GM23338 (cell line): ENCODE measurements around the gene SELENBP1. TPM values are rescaled to one million over a fixed set of nuclear protein-coding genes. Genes with fewer than 3 reads are reported as not detected.

Source experiments
- ATAC-seq: fragments of 200-7000 bp; cut with Tn5 transposase; 3 replicates; pipeline ENCODE4 v1.9.1; 2020
- DNase-seq: peaks from one replicate; pipeline ENCODE4 v3.0.0-alpha.2; 2015; ENCODE audit warnings: low spot score
- H2AFZ ChIP-seq: fragments of 200-600 bp; sonication (generic); 2 replicates; pipeline ENCODE4 v1.8.0; 2016; ENCODE audit warnings: antibody characterized with exemption, mild to moderate bottlenecking, moderate library complexity
- H3F3A ChIP-seq: fragments of 200-600 bp; sonication (generic); replicated peaks from 2 replicates; pipeline ENCODE4 v1.8.0; 2017; ENCODE audit warnings: antibody characterized with exemption, mixed run types, low read depth
- H3K27ac ChIP-seq: fragments of 200-600 bp; sonication (generic); 2 replicates; pipeline ENCODE4 v1.6.1; 2016; ENCODE audit warnings: low read depth
- H3K27me3 ChIP-seq: fragments of 200-600 bp; sonication (generic); 2 replicates; pipeline ENCODE4 v1.8.0; 2016; ENCODE audit warnings: mild to moderate bottlenecking, mixed run types, moderate library complexity; ENCODE audit not compliant: insufficient read depth
- H3K36me3 ChIP-seq: fragments of 200-600 bp; sonication (generic); 2 replicates; pipeline ENCODE4 v1.8.0; 2016; ENCODE audit warnings: mild to moderate bottlenecking; ENCODE audit not compliant: insufficient read depth
- H3K4me1 ChIP-seq: fragments of 200-600 bp; sonication (generic); 2 replicates; pipeline ENCODE4 v1.8.0; 2016; ENCODE audit warnings: mild to moderate bottlenecking, moderate library complexity; ENCODE audit not compliant: insufficient read depth
- H3K4me2 ChIP-seq: fragments of 200-600 bp; sonication (generic); 2 replicates; pipeline ENCODE4 v1.7.1; 2017; ENCODE audit warnings: mixed run types
- H3K4me3 ChIP-seq: fragments of 200-600 bp; sonication (generic); 2 replicates; pipeline ENCODE4 v1.6.1; 2016; ENCODE audit warnings: mixed run types
- H3K79me2 ChIP-seq: fragments of 200-600 bp; sonication (generic); replicated peaks from 2 replicates; pipeline ENCODE4 v1.8.0; 2017; ENCODE audit warnings: mild to moderate bottlenecking; ENCODE audit not compliant: insufficient read depth
- H3K9me2 ChIP-seq: fragments of 200-600 bp; sonication (generic); 2 replicates; pipeline ENCODE4 v1.8.0; 2017; ENCODE audit not compliant: insufficient read depth
- H4K20me1 ChIP-seq: fragments of 200-600 bp; sonication (generic); replicated peaks from 2 replicates; pipeline ENCODE4 v1.8.0; 2017; ENCODE audit warnings: mild to moderate bottlenecking; ENCODE audit not compliant: insufficient read depth
- H3K27ac Mint-ChIP-seq: 2 replicates; pipeline ENCODE4 v1.8.0; 2020; ENCODE audit warnings: inconsistent platforms, mild to moderate bottlenecking, moderate library complexity, mixed read lengths
- H3K27me3 Mint-ChIP-seq: 3 replicates; pipeline ENCODE4 v1.8.0; 2022; ENCODE audit warnings: low read depth, mild to moderate bottlenecking, moderate library complexity, mixed read lengths, inconsistent platforms; ENCODE audit not compliant: insufficient read depth, poor library complexity
- H3K36me3 Mint-ChIP-seq: 3 replicates; pipeline ENCODE4 v1.8.0; 2021; ENCODE audit warnings: low read depth, mild to moderate bottlenecking, inconsistent platforms, moderate library complexity, mixed read lengths
- H3K4me1 Mint-ChIP-seq: 3 replicates; pipeline ENCODE4 v1.8.0; 2020; ENCODE audit warnings: mild to moderate bottlenecking, inconsistent platforms, mixed read lengths
- H3K4me3 Mint-ChIP-seq: 3 replicates; pipeline ENCODE4 v1.8.0; 2021; ENCODE audit warnings: moderate library complexity, mild to moderate bottlenecking, inconsistent platforms, mixed read lengths
- H3K9me3 Mint-ChIP-seq: 3 replicates; pipeline ENCODE4 v1.8.0; 2020; ENCODE audit warnings: moderate library complexity, mild to moderate bottlenecking, inconsistent platforms, mixed read lengths
- NANOG ChIP-seq: IDR thresholded peaks from 2 replicates; pipeline ENCODE4 v1.6.1; 2016; ENCODE audit warnings: antibody characterized with exemption, borderline replicate concordance
- STAT1 ChIP-seq: IDR thresholded peaks from one replicate; pipeline ENCODE4 v1.6.1; 2016; ENCODE audit warnings: antibody characterized with exemption; ENCODE audit not compliant: unreplicated experiment
- ZNF331 ChIP-seq: fragments of 250-450 bp; sonication (Bioruptor Pico); IDR thresholded peaks from 2 replicates; pipeline ENCODE4 v1.5.0; 2020; ENCODE audit warnings: low read depth, mild to moderate bottlenecking, moderate library complexity
- ZNF462 ChIP-seq: fragments of 250-450 bp; sonication (Bioruptor Pico); IDR thresholded peaks from 2 replicates; pipeline ENCODE4 v1.5.0; 2020; ENCODE audit warnings: mild to moderate bottlenecking, moderate library complexity
- polyA plus RNA-seq: library from polyadenylated mRNA; unstranded; fragments of >200 nt; fragmentation: Nextera tagmentation; extraction: Ambion mirVana; gene quantifications from 2 replicates; pipeline ENCODE4 v1.2.1, GENCODE V29; 2016
- total RNA-seq: library from RNA; depleted of rRNA; stranded (reverse); fragments of >200 nt; shearing (Covaris generic); gene quantifications from 2 replicates; pipeline ENCODE4 v1.2.3, GENCODE V29; 2014
- TF ChIP-seq, protein P1 (sequence below): IDR thresholded peaks from 2 replicates; pipeline ENCODE4 v1.6.1; 2016; ENCODE audit warnings: antibody characterized with exemption

The SELENBP1 gene
- total and polyA plus RNA-seq, 2 experiments from 2014 or later: 10.7 to 13.4 TPM

DNA sequence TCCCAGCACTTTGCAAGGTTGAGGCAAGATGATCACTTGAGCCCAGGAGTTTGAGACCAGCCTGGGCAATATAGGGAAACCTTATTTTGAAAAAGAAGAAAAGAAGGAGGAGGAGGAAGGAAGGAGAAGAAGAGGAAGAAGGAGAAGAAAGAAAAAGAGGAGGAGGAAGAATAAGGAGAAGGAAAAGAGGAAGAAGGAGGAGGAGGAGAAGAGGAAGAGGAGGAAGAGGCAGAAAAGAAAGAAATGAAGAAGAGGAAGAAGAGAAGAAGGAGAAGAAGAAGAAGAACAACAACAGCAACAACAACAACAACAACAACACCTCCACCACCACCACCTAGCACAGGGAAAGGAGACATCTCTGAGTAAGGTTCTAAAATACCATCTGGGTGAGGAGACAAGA lies 10.6 kb downstream of the SELENBP1 start:
- no peak overlapping the region for H3K27ac Mint-ChIP-seq
- Histone ChIP-seq H3K4me1 (no peaks in the 10 kb centered on the region), H3K9me2 (no peaks in the 10 kb centered on the region), H2AFZ (no peak overlapping the region), H3F3A (no peaks in the 10 kb centered on the region), H3K27me3 (no peaks in the 10 kb centered on the region), H3K36me3 (no peaks in the 10 kb centered on the region), H3K4me2 (no peak overlapping the region), H3K4me3 (no peak overlapping the region), H3K79me2 (no peaks in the 10 kb centered on the region), H3K27ac (no peak overlapping the region), H4K20me1 (no peaks in the 10 kb centered on the region)
- no peak for DNase-seq
- no peak overlapping the region; the same call in 2 of the 3 replicates for H3K4me3 Mint-ChIP-seq
- TF ChIP-seq ZNF331 (CRISPR knock-in tag) (no peak), STAT1 (no peak), ZNF462 (no peak)
- H3K4me1 Mint-ChIP-seq: no peaks in the 10 kb centered on the region
- peaks cover 37% of the 10 kb centered on the region for H3K9me3 Mint-ChIP-seq
- peaks cover 42% of the 10 kb centered on the region for H3K36me3 Mint-ChIP-seq
- peaks cover 6% of the 10 kb centered on the region for H3K27me3 Mint-ChIP-seq
- no peak for ATAC-seq

DNA sequence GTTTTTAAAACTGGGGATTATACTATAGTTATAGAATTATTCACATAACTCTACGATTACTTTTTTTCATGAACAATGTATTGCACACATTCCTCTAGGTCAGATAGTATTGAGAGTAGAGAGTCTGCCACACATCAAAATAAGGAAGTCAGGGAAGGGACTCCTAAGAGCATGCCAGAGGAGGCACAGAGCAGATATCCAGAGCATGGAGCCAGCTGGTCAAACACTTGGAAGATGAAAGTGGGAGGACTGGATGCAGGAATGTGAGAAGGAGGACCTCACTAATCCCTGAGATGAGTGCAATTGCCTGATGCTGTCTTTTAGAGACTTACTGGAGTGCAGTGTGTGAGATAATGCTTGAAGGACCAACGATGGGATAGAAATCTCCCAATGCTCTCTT lies 15.8 kb downstream of the SELENBP1 start:
- H3K4me3 ChIP-seq: no peak overlapping the region
- H3K79me2 ChIP-seq: no peaks in the 10 kb centered on the region
- H2AFZ ChIP-seq: no peak overlapping the region
- H3K4me1 ChIP-seq: no peaks in the 10 kb centered on the region
- H3K36me3 ChIP-seq: 0 out of 2 replicates have a peak, but pooled peaks cover 2% of the 10 kb centered on the region
- no peak for ATAC-seq
- peaks cover 28% of the 10 kb centered on the region for H3K9me3 Mint-ChIP-seq
- TF ChIP-seq, protein P1, sequence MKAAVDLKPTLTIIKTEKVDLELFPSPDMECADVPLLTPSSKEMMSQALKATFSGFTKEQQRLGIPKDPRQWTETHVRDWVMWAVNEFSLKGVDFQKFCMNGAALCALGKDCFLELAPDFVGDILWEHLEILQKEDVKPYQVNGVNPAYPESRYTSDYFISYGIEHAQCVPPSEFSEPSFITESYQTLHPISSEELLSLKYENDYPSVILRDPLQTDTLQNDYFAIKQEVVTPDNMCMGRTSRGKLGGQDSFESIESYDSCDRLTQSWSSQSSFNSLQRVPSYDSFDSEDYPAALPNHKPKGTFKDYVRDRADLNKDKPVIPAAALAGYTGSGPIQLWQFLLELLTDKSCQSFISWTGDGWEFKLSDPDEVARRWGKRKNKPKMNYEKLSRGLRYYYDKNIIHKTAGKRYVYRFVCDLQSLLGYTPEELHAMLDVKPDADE: no peak
- no peak for TF ChIP-seq NANOG
- TF ChIP-seq STAT1: no peak
- H3K27ac ChIP-seq: no peak overlapping the region
- no peaks in the 10 kb centered on the region for H3K27me3 ChIP-seq
- H3K9me2 ChIP-seq: no peaks in the 10 kb centered on the region
- H3K27me3 Mint-ChIP-seq: peaks cover 2% of the 10 kb centered on the region
- no peaks in the 10 kb centered on the region for H3F3A ChIP-seq
- no peak overlapping the region for H3K4me2 ChIP-seq
- H3K36me3 Mint-ChIP-seq: peaks cover 17% of the 10 kb centered on the region
- DNase-seq: no peak
- H3K4me3 Mint-ChIP-seq: no peak overlapping the region
- H3K27ac Mint-ChIP-seq: no peak overlapping the region
- no peaks in the 10 kb centered on the region for H4K20me1 ChIP-seq
- H3K4me1 Mint-ChIP-seq: no peaks in the 10 kb centered on the region
